H9 (cell line): Measurements from ENCODE around the gene ZC3H18. TPM values are rescaled to one million over a fixed set of nuclear protein-coding genes. Genes with fewer than 3 reads are reported as not detected.

Source experiments
- DNase-seq: peaks from one replicate; pipeline ENCODE4 v3.0.0-alpha.2; 2017
- H2AFZ ChIP-seq: one replicate; pipeline ENCODE4 v1.6.1; 2013; ENCODE audit warnings: mild to moderate bottlenecking, low read length, control low read depth, moderate library complexity
- H2AK5ac ChIP-seq: 2 replicates; pipeline ENCODE4 v1.6.1; 2013; ENCODE audit warnings: low read length, control low read depth, mixed read lengths; ENCODE audit not compliant: insufficient read length
- H2BK120ac ChIP-seq: one replicate; pipeline ENCODE4 v1.6.1; 2013; ENCODE audit warnings: low read depth, mild to moderate bottlenecking, low read length, control low read depth, inconsistent platforms; ENCODE audit not compliant: poor library complexity, severe bottlenecking
- H2BK12ac ChIP-seq: 2 replicates; pipeline ENCODE4 v1.6.1; 2013; ENCODE audit warnings: low read length, control low read depth, mixed read lengths, low read depth; ENCODE audit not compliant: insufficient read length
- H2BK15ac ChIP-seq: 2 replicates; pipeline ENCODE4 v1.6.1; 2013; ENCODE audit warnings: low read depth, low read length, control low read depth
- H2BK20ac ChIP-seq: one replicate; pipeline ENCODE4 v1.6.1; 2013; ENCODE audit warnings: low read depth, mild to moderate bottlenecking, low read length, control low read depth, inconsistent platforms; ENCODE audit not compliant: poor library complexity, severe bottlenecking
- H2BK5ac ChIP-seq: 2 replicates; pipeline ENCODE4 v1.6.1; 2013; ENCODE audit warnings: low read length, control low read depth, mixed read lengths; ENCODE audit not compliant: insufficient read length
- H3K14ac ChIP-seq: 2 replicates; pipeline ENCODE4 v1.6.1; 2013; ENCODE audit warnings: low read length, control low read depth; ENCODE audit not compliant: insufficient read depth
- H3K18ac ChIP-seq: 2 replicates; pipeline ENCODE4 v1.6.1; 2013; ENCODE audit warnings: low read depth, mild to moderate bottlenecking, mixed read lengths, low read length, control low read depth; ENCODE audit not compliant: insufficient read length
- H3K23ac ChIP-seq: 2 replicates; pipeline ENCODE4 v1.6.1; 2013; ENCODE audit warnings: low read length, control low read depth, mixed read lengths, low read depth; ENCODE audit not compliant: insufficient read length
- H3K23me2 ChIP-seq: 2 replicates; pipeline ENCODE4 v1.6.1; 2013; ENCODE audit warnings: low read depth, mild to moderate bottlenecking, mixed read lengths, low read length, control low read depth; ENCODE audit not compliant: insufficient read length, poor library complexity, severe bottlenecking
- H3K27ac ChIP-seq: 2 replicates; pipeline ENCODE4 v1.5.1; 2013; ENCODE audit warnings: low read length, control low read depth, mixed read lengths, low read depth; ENCODE audit not compliant: insufficient read length
- H3K27me3 ChIP-seq: 2 replicates; pipeline ENCODE4 v1.6.1; 2013; ENCODE audit warnings: low read length, control low read depth, inconsistent platforms; ENCODE audit not compliant: insufficient read depth
- H3K4ac ChIP-seq: 2 replicates; pipeline ENCODE4 v1.6.1; 2013; ENCODE audit warnings: low read depth, mild to moderate bottlenecking, control low read depth, inconsistent platforms, low read length, moderate library complexity
- H3K4me1 ChIP-seq: 2 replicates; pipeline ENCODE4 v1.6.1; 2013; ENCODE audit warnings: low read length, control low read depth, inconsistent platforms; ENCODE audit not compliant: insufficient read depth
- H3K4me2 ChIP-seq: 2 replicates; pipeline ENCODE4 v1.6.1; 2013; ENCODE audit warnings: low read length, control low read depth, mixed read lengths; ENCODE audit not compliant: insufficient read length, insufficient read depth
- H3K56ac ChIP-seq: 2 replicates; pipeline ENCODE4 v1.6.1; 2013; ENCODE audit warnings: low read depth, mild to moderate bottlenecking, mixed read lengths, low read length, control low read depth; ENCODE audit not compliant: insufficient read length
- H3K79me1 ChIP-seq: 2 replicates; pipeline ENCODE4 v1.6.1; 2013; ENCODE audit warnings: low read depth, mild to moderate bottlenecking, moderate library complexity, low read length, control low read depth, inconsistent platforms; ENCODE audit not compliant: insufficient read depth, poor library complexity, severe bottlenecking
- H3K79me2 ChIP-seq: 2 replicates; pipeline ENCODE4 v1.6.1; 2013; ENCODE audit warnings: low read length, control low read depth, inconsistent platforms; ENCODE audit not compliant: insufficient read depth
- H3K9ac ChIP-seq: 2 replicates; pipeline ENCODE4 v1.6.1; 2013; ENCODE audit warnings: low read length, control low read depth, mixed read lengths; ENCODE audit not compliant: insufficient read length; ENCODE audit errors: extremely low read depth
- H3K9me3 ChIP-seq: one replicate; pipeline ENCODE4 v1.6.1; 2013; ENCODE audit warnings: low read depth, low read length, inconsistent platforms; ENCODE audit not compliant: control insufficient read depth
- H3T11ph ChIP-seq: one replicate; pipeline ENCODE4 v1.6.1; 2013; ENCODE audit warnings: mild to moderate bottlenecking, low read length, control low read depth, inconsistent platforms
- H4K20me1 ChIP-seq: one replicate; pipeline ENCODE4 v1.6.1; 2013; ENCODE audit not compliant: control insufficient read depth, insufficient read length, insufficient read depth
- H4K5ac ChIP-seq: 2 replicates; pipeline ENCODE4 v1.6.1; 2013; ENCODE audit warnings: low read depth, mild to moderate bottlenecking, mixed read lengths, low read length, control low read depth; ENCODE audit not compliant: insufficient read length
- H4K8ac ChIP-seq: replicated peaks from 2 replicates; pipeline ENCODE4 v1.6.1; 2013; ENCODE audit warnings: low read length, control low read depth, mixed read lengths, low read depth; ENCODE audit not compliant: insufficient read length
- H4K91ac ChIP-seq: 2 replicates; pipeline ENCODE4 v1.6.1; 2013; ENCODE audit warnings: low read depth, mild to moderate bottlenecking, moderate library complexity, mixed read lengths, low read length, control low read depth; ENCODE audit not compliant: insufficient read length
- H3K27ac Mint-ChIP-seq, 3 experiments: 2 replicates in 2 of 3; 3 replicates in 1 of 3; pipeline ENCODE4 v1.8.0; 2020 to 2021; ENCODE audit warnings: mixed read lengths in 3 of 3, mild to moderate bottlenecking in 1 of 3, moderate library complexity in 1 of 3
- H3K27me3 Mint-ChIP-seq: 2 replicates; pipeline ENCODE4 v1.8.0; 2021; ENCODE audit warnings: low read depth, mild to moderate bottlenecking, moderate library complexity, mixed read lengths
- H3K36me3 Mint-ChIP-seq, 3 experiments: 2 replicates in 2 of 3; 3 replicates in 1 of 3; pipeline ENCODE4 v1.8.0; 2020 to 2021; ENCODE audit warnings: low read depth in 3 of 3, mixed read lengths in 3 of 3; ENCODE audit not compliant: insufficient read depth in 1 of 3
- H3K4me1 Mint-ChIP-seq, 2 experiments: 2 replicates each; pipeline ENCODE4 v1.8.0; 2020; ENCODE audit warnings: mixed read lengths in 2 of 2
- H3K4me3 Mint-ChIP-seq, 2 experiments: 2 replicates in 1 of 2; 3 replicates in 1 of 2; pipeline ENCODE4 v1.8.0; 2020 to 2021; ENCODE audit warnings: mild to moderate bottlenecking in 2 of 2, mixed read lengths in 2 of 2, moderate library complexity in 1 of 2
- H3K9me3 Mint-ChIP-seq, 2 experiments: 2 replicates in 1 of 2; 3 replicates in 1 of 2; pipeline ENCODE4 v1.8.0; 2020; ENCODE audit warnings: mild to moderate bottlenecking in 2 of 2, mixed read lengths in 2 of 2, moderate library complexity in 1 of 2
- CTCF ChIP-seq: fragments of 200-600 bp; sonication (generic); conservative IDR thresholded peaks from 3 replicates; pipeline ENCODE4 v1.8.0; 2021; ENCODE audit warnings: antibody characterized with exemption, mild to moderate bottlenecking
- WGBS: extraction: QIAGEN DNeasy Blood & Tissue Kit; methylation state at CpG from one replicate; pipeline ENCODE4 v1.1.7; 2013; ENCODE audit warnings: missing lambda C conversion rate, low lambda C conversion rate, mixed read lengths; ENCODE audit not compliant: insufficient read length; ENCODE audit errors: extremely low coverage; 5-methylcytosine and 5-hydroxymethylcytosine counted together
- total RNA-seq: library from RNA; stranded (reverse); gene quantifications from 2 replicates; pipeline ENCODE4 v1.2.1, GENCODE V29; 2021

The ZC3H18 gene
- total RNA-seq, 1 experiment from 2014 or later: 69.7 TPM

DNA sequence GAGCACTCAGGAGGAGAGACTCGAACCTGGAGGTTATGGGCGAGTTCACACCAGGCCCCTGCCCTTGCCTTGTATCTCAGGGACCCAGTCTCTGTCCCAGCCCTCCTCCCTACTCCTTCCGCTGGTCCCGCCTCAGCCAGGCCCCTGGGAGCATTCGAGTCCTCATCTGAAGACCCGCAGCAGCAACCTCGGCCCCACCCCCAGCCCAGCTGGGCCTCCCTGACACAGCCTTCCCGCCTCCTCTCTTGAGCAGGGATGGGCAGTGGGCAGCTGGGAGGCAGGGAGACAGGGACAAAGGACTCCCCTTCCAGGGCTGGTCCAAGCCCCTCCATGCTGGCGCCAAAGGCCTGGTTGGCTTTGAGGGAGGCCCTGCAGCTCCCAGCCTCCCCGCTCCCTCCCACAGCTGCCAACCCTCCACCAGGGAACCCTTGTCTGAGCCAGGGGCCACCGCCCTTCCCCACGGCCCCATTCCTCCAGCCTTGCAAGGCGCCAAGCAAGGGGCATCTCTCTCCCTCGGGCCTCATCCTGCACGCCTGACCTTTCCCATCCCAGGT, 15.4 kb upstream of the ZC3H18 start:
- Histone ChIP-seq H4K8ac (no peak overlapping the region), H3K4me2 (no peak overlapping the region), H3K14ac (no peak overlapping the region), H4K5ac (no peak overlapping the region), H2BK15ac (no peak overlapping the region), H2BK20ac (no peak overlapping the region), H3K79me1 (no peaks in the 10 kb centered on the region), H3K4me1 (no peaks in the 10 kb centered on the region), H3K4ac (no peak overlapping the region), H2AK5ac (no peak overlapping the region), H3T11ph (no peak overlapping the region), H2BK5ac (no peak overlapping the region), H3K56ac (no peak overlapping the region), H3K23ac (no peak overlapping the region), H3K27me3 (no peaks in the 10 kb centered on the region), H3K9me3 (no peaks in the 10 kb centered on the region), H3K23me2 (no peaks in the 10 kb centered on the region), H3K27ac (no peak overlapping the region), H3K9ac (no peak overlapping the region), H3K18ac (no peak overlapping the region), H3K79me2 (no peaks in the 10 kb centered on the region), H2BK120ac (no peak overlapping the region), H4K91ac (no peak overlapping the region), H4K20me1 (no peaks in the 10 kb centered on the region), H2BK12ac (no peak overlapping the region), H2AFZ (no peak overlapping the region)
- TF ChIP-seq CTCF: no peak
- H3K36me3 Mint-ChIP-seq: no peaks in the 10 kb centered on the region; a peak in 1 of 7 replicates
- no peak overlapping the region for H3K27ac Mint-ChIP-seq
- H3K4me3 Mint-ChIP-seq: no peak overlapping the region
- no CpG with 5 or more reads among the region's 15 CpGs for WGBS
- peaks cover 3 to 13% of the 10 kb centered on the region in 2 experiments; a peak in 3 of 4 replicates for H3K4me1 Mint-ChIP-seq
- peaks cover 3 to 4% of the 10 kb centered on the region in 2 experiments; a peak in 2 of 5 replicates for H3K9me3 Mint-ChIP-seq
- H3K27me3 Mint-ChIP-seq: peaks cover 21% of the 10 kb centered on the region
- no peak for DNase-seq
